ENCODE measurements around the gene MAIP1. TPM values are rescaled to one million over a fixed set of nuclear protein-coding genes. Genes with fewer than 3 reads are reported as not detected.

Gene MAIP1
- total RNA-seq, 1 donor from 2014 or later: 18.0 TPM

DNA sequence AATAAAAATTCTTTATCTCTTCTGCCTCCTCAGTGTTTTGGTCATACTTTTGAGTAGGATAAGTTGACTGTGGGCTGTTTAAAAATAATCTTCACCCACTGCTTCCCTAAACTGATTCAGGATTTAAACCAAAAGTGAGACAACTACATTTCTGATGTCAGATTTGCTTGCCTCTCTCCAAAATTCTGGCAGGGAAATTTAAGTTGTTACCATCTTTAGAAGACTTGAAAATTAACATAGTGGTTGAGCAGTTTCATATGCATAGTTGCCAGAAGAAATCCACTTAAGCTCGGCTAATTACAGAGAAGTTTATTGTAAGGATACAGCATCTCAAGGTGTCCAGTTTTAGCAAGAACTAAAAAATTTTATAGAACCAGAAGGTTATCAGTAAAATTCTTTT lies 57.0 kb downstream of the MAIP1 start:
- Mint-ChIP-seq H3K27ac (ENCODE audit: unreplicated experiment) (no peak overlapping the region), H3K36me3 (ENCODE audit: low read depth, unreplicated experiment) (no peaks in the 10 kb centered on the region), H3K27me3 (ENCODE audit: unreplicated experiment) (peaks cover 4% of the 10 kb centered on the region), H3K4me1 (ENCODE audit: unreplicated experiment) (no peaks in the 10 kb centered on the region), H3K4me3 (ENCODE audit: unreplicated experiment) (no peak overlapping the region), H3K9me3 (ENCODE audit: unreplicated experiment) (peaks cover 4% of the 10 kb centered on the region)
- DNase-seq (ENCODE audit: low spot score): no peak
- TF ChIP-seq, protein P1, sequence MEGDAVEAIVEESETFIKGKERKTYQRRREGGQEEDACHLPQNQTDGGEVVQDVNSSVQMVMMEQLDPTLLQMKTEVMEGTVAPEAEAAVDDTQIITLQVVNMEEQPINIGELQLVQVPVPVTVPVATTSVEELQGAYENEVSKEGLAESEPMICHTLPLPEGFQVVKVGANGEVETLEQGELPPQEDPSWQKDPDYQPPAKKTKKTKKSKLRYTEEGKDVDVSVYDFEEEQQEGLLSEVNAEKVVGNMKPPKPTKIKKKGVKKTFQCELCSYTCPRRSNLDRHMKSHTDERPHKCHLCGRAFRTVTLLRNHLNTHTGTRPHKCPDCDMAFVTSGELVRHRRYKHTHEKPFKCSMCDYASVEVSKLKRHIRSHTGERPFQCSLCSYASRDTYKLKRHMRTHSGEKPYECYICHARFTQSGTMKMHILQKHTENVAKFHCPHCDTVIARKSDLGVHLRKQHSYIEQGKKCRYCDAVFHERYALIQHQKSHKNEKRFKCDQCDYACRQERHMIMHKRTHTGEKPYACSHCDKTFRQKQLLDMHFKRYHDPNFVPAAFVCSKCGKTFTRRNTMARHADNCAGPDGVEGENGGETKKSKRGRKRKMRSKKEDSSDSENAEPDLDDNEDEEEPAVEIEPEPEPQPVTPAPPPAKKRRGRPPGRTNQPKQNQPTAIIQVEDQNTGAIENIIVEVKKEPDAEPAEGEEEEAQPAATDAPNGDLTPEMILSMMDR (IDR thresholded peaks at IDR 0.05; ENCODE audit: unreplicated experiment): no peak

Other genes with a start within 250 kb of the MAIP1 start
- 1.0 TPM for gene FTCDNL1, start 104.4 kb upstream of the MAIP1 start, total RNA-seq (ENCODE audit: unreplicated experiment)
- gene C2orf69, start 44.3 kb upstream of the MAIP1 start, total RNA-seq (ENCODE audit: unreplicated experiment): 16.1 TPM
- gene TYW5, start 91 bp upstream of the MAIP1 start, total RNA-seq (ENCODE audit: unreplicated experiment): 8.3 TPM